A673 (cell line): ENCODE measurements around the gene R3HDM4. TPM values are rescaled to one million over a fixed set of nuclear protein-coding genes. Genes with fewer than 3 reads are reported as not detected.

Experiments
- BruUV-seq: library from RNA; stranded (reverse); fragments of 400-500 nt; replicated peaks from 2 replicates; lab custom pipeline; 2021; lab: Mats Ljungman, UMichigan
- CTCF ChIA-PET: fragments of 300-600 bp; sonication (Branson Sonifier 250); formaldehyde crosslinking; loops from one replicate; lab custom pipeline; 2022; ENCODE audit warnings: antibody characterized with exemption; lab: Charles Lee
- POLR2A ChIA-PET: fragments of 300-600 bp; sonication (Branson Sonifier 250); formaldehyde crosslinking; loops from one replicate; lab custom pipeline; 2022; ENCODE audit warnings: antibody characterized with exemption; ENCODE audit not compliant: low non-redundant PET; lab: Charles Lee
- DNase-seq: peaks from one replicate; pipeline ENCODE4 v3.0.0-alpha.2; 2015; ENCODE audit warnings: low spot score
- H3K27ac ChIP-seq: fragments of 200-600 bp; sonication (generic); 2 replicates; pipeline ENCODE4 v1.5.1; 2016; ENCODE audit warnings: mixed run types, low read depth, mild to moderate bottlenecking, mixed read lengths, antibody characterized with exemption, low read length; ENCODE audit not compliant: poor library complexity, severe bottlenecking
- H3K27me3 ChIP-seq: fragments of 200-600 bp; sonication (generic); replicated peaks from 2 replicates; pipeline ENCODE4 v1.6.1; 2017; ENCODE audit warnings: mixed run types, low read depth, mild to moderate bottlenecking, mixed read lengths, antibody characterized with exemption, low read length; ENCODE audit not compliant: insufficient read depth, poor library complexity
- H3K36me3 ChIP-seq: fragments of 200-600 bp; sonication (generic); 2 replicates; pipeline ENCODE4 v1.6.1; 2016; ENCODE audit warnings: mixed run types, mild to moderate bottlenecking, mixed read lengths, antibody characterized with exemption, low read length; ENCODE audit not compliant: insufficient read depth, poor library complexity, severe bottlenecking
- H3K4me1 ChIP-seq: fragments of 200-600 bp; sonication (generic); 2 replicates; pipeline ENCODE4 v1.6.1; 2017; ENCODE audit warnings: mixed run types, mild to moderate bottlenecking, mixed read lengths, antibody characterized with exemption, low read length; ENCODE audit not compliant: insufficient read depth, poor library complexity, severe bottlenecking
- H3K4me3 ChIP-seq: fragments of 200-600 bp; sonication (generic); 2 replicates; pipeline ENCODE4 v1.5.1; 2016; ENCODE audit warnings: low read depth, mixed run types, mild to moderate bottlenecking, mixed read lengths, low read length; ENCODE audit not compliant: poor library complexity, severe bottlenecking
- H3K9me3 ChIP-seq: fragments of 200-600 bp; sonication (generic); 2 replicates; pipeline ENCODE4 v1.6.1; 2016; ENCODE audit warnings: mixed run types, low read depth, mild to moderate bottlenecking, mixed read lengths, antibody characterized with exemption, low read length; ENCODE audit not compliant: poor library complexity, severe bottlenecking
- EZH2 ChIP-seq: fragments of 200-600 bp; sonication (generic); IDR thresholded peaks from 2 replicates; pipeline ENCODE4 v1.6.1; 2017; ENCODE audit warnings: borderline replicate concordance, low read depth, mild to moderate bottlenecking, mixed read lengths, antibody characterized with exemption, low read length; ENCODE audit not compliant: poor library complexity, severe bottlenecking
- intact Hi-C: fragments of 100-400 bp; cut with micrococcal nuclease; formaldehyde crosslinking; loops from one replicate; pipeline ENCODE4 v1.10.0; 2022; ENCODE audit not compliant: unreplicated experiment
- total RNA-seq: library from RNA; stranded (reverse); gene quantifications from 2 replicates; pipeline ENCODE4 v1.2.3, GENCODE V29; 2021
- TF ChIP-seq, protein P1 (sequence below): fragments of 300-800, 200-600 bp; sonication (generic); conservative IDR thresholded peaks from 2 replicates; pipeline ENCODE4 v1.5.1; 2017; ENCODE audit warnings: low read depth, mild to moderate bottlenecking, antibody characterized with exemption, low read length, moderate library complexity, mixed read lengths

Gene R3HDM4
- total RNA-seq, 1 experiment from 2014 or later: 39.3 TPM

DNA sequence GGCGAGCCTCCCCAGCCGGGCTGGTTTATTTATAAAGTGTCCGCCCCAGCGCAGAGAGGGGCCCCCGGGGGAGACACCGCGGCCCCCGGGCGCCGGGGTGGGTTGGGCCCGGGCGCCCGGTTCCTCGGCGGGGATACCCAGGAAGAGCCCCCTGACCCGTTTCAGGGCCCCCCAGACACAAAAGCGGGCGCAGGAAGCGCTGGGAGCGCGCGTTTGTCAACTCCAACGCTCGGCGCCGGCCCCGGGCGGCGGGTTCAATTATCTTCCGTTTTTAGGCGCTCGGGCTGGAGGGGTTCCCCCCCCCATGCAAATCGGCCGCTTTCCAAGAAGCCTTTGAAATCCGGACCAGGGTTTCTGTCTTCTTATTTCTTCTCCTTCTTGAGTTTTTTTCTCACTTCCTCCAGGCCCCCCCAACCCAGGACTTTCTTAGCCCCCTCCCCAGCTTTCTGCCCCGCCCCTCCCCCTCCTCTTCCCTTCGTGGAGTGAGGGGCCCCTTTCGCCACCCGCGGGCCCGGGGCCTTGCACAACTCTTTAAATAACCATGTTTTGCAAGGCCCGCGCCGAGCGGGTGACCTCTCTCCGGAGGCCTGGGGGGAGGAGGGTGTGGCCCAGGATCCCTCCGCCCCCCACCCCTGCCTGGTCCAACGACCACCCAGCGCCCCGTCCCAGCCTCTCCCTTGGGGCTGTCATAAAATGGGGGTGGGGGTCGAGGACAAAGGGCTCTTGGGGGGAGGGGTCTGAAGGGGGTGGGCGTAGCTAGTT, 13.8 kb upstream of the R3HDM4 start:
- Histone ChIP-seq H3K4me1 (peaks cover 13% of the 10 kb centered on the region), H3K4me3 (peak overlapping the region; percentile 97), H3K9me3 (no peaks in the 10 kb centered on the region), H3K36me3 (peaks cover 6% of the 10 kb centered on the region), H3K27ac (peak overlapping the region; percentile 92), H3K27me3 (no peaks in the 10 kb centered on the region)
- POLR2A ChIA-PET: no interaction called here
- CTCF ChIA-PET: no interaction called here
- TF ChIP-seq, protein P1, sequence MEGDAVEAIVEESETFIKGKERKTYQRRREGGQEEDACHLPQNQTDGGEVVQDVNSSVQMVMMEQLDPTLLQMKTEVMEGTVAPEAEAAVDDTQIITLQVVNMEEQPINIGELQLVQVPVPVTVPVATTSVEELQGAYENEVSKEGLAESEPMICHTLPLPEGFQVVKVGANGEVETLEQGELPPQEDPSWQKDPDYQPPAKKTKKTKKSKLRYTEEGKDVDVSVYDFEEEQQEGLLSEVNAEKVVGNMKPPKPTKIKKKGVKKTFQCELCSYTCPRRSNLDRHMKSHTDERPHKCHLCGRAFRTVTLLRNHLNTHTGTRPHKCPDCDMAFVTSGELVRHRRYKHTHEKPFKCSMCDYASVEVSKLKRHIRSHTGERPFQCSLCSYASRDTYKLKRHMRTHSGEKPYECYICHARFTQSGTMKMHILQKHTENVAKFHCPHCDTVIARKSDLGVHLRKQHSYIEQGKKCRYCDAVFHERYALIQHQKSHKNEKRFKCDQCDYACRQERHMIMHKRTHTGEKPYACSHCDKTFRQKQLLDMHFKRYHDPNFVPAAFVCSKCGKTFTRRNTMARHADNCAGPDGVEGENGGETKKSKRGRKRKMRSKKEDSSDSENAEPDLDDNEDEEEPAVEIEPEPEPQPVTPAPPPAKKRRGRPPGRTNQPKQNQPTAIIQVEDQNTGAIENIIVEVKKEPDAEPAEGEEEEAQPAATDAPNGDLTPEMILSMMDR: no peak
- no peak for TF ChIP-seq EZH2
- no TSS peak for BruUV-seq
- peak; percentile 59 for DNase-seq
- intact Hi-C loops: no loop called here

- ChIA-PET POLR2A (no interaction called here), CTCF (no interaction called here)
- peaks cover 6% of the 10 kb centered on the region for H3K36me3 ChIP-seq
- TF ChIP-seq, protein P1: no peak
- no peak for TF ChIP-seq EZH2
- intact Hi-C loops: no loop called here
- H3K4me3 ChIP-seq: peak overlapping the region; percentile 97
- BruUV-seq: no TSS peak
- no peaks in the 10 kb centered on the region for H3K9me3 ChIP-seq
- H3K27me3 ChIP-seq: no peaks in the 10 kb centered on the region
- peak overlapping the region; percentile 92 for H3K27ac ChIP-seq
- H3K4me1 ChIP-seq: peaks cover 13% of the 10 kb centered on the region
- DNase-seq: no peak
Observed at GRCh38 chr19:926323-926588, 13.2 kb upstream of the R3HDM4 start.

DNA sequence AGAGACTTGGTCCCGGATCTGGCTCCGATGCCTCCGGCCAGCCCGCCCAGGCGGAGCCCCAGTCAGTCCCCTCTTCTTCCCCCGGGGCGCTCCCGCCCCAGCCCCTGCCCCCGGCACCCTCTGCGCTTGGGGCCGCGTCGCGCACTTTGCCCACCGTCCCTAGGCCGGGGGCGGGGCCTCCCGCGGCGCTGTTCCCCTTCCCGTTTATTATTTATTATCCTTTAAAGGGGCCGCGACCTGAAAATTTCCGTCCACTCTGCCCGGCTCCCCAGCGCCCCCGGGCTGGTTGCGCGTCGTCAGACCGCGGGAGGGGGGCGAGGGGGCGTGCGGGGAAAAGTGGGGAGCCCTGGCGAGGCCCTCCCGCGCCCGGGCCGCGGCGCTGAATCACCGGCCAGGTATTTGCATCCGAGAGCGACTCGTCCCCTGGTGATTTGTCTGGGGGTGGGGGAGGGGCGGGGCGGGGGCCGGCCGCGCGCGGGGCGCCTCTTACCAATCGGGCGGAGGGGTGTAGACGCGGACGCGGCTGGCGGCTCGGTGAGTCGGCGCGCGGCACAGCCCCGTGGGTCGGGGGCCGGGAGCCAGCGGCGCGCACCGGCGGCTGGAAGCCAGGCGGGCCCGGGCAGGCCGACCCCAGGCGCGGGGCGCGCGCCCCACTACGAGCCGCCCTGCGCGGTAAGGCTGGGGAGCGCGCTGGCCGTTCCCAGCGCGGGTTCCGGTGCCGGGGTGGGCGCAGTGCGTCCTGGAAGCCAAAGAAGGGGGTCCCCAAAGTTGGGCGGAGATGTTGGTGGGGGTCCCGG, 12.7 kb upstream of the R3HDM4 start, which contains the start of gene ARID3A:
Gene ARID3A, plus strand, starts transcription at position 510 of the 797 bp plus-strand sequence. CDS start 3,494 bp downstream, outside the sequence.
- Histone ChIP-seq H3K4me3 (peak within 1 kb of the TSS; percentile 97), H3K4me1 (peaks cover 15% of the 10 kb centered on the region), H3K27me3 (no peaks in the 10 kb centered on the region), H3K9me3 (no peaks in the 10 kb centered on the region), H3K27ac (peak within 1 kb of the TSS; percentile 92), H3K36me3 (peaks cover 3% of the 10 kb centered on the region)
- BruUV-seq: no TSS peak
- intact Hi-C loops: loop anchor here (1.0 kb wide), 1 partner anchor 57 kb away; no protein-coding TSS in a partner anchor
- no peak for TF ChIP-seq EZH2
- TF ChIP-seq, protein P1: no peak
- ChIA-PET CTCF (no interaction called here), POLR2A (no interaction called here)
- peak; percentile 91 for DNase-seq
